ENCODE measurements around the gene TROAP. TPM values are rescaled to one million over a fixed set of nuclear protein-coding genes. Genes with fewer than 3 reads are reported as not detected.

Gene TROAP
- total RNA-seq, 1 donor from 2014 or later: 6.5 TPM

DNA sequence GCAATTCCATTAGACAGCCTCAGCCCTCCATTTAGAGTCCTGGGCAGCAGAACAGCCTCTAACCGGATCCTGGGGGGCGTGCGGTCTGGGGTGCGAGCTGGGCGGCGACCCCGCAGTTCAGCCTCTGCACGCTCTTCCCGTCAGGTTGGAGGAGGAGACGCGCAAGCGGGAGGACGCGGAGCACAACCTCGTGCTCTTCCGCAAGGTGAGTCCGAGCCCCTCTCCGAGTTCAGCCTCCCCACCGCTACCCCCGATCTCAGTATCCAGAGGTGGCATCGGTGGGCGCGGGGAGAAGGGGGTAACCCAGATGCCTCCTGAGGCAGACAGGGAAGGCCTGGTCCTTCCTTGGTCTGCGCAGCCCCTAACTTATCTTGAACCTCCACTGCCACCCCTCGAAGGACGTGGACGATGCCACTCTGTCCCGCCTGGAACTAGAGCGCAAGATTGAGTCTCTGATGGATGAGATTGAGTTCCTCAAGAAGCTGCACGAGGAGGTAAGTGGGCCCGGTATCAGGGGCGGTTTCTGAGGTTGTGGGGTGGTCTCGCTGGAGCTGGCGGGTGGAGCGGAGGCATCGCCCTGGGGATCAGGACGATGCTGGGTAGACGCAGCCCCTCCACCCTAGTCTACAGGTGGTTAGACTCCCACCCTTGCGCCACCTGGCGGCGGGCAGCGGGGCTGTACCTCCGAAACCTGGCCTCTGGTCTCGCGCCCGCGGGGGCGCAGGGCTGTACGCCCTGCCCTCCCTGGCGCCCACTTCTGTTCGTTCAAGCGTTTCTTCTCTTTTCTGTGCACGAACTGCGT, 26.8 kb upstream of the TROAP start:
- TF ChIP-seq CTCF (IDR thresholded peaks at IDR 0.05): peak; percentile 83
- Mint-ChIP-seq H3K4me3 (ENCODE audit: unreplicated experiment) (peak overlapping the region; percentile 56), H3K9me3 (ENCODE audit: low read depth) (no peaks in the 10 kb centered on the region), H3K36me3 (ENCODE audit: low read depth) (no peaks in the 10 kb centered on the region), H3K27ac (ENCODE audit: unreplicated experiment) (no peak overlapping the region), H3K4me1 (ENCODE audit: low read depth) (peaks cover 10% of the 10 kb centered on the region), H3K27me3 (ENCODE audit: low read depth) (peaks cover 33% of the 10 kb centered on the region)
- DNase-seq (ENCODE audit: low spot score): peak; percentile 72

GRCh38 chr12:49296836-49297694, 26.0 kb upstream of the TROAP start:
- H3K9me3 Mint-ChIP-seq (ENCODE audit: low read depth): no peaks in the 10 kb centered on the region
- TF ChIP-seq CTCF (IDR thresholded peaks at IDR 0.05): peak; percentile 72
- H3K27ac Mint-ChIP-seq (ENCODE audit: unreplicated experiment): no peak overlapping the region
- peak; percentile 90 for DNase-seq (ENCODE audit: low spot score)
- H3K4me1 Mint-ChIP-seq (ENCODE audit: low read depth): peaks cover 10% of the 10 kb centered on the region
- H3K27me3 Mint-ChIP-seq (ENCODE audit: low read depth): peaks cover 36% of the 10 kb centered on the region
- peak overlapping the region; percentile 56 for H3K4me3 Mint-ChIP-seq (ENCODE audit: unreplicated experiment)
- peaks cover 1% of the 10 kb centered on the region for H3K36me3 Mint-ChIP-seq (ENCODE audit: low read depth)

DNA sequence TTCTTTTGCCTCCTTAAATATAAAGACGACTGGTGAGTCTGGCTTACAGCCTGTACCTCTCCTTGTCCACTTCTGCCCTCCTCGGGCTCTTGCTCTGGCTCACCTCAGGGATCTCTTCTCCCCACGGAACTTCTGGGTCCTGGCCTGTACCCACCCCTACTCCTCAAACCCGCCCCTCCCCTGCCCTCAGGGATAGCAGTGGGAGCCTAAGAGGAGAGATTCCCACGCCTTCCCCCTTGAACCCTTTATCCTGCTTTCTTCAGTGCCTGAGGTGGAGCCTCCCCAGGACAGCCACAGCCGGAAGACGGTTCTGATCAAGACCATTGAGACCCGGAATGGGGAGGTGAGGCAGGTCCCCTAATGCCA, 25.4 kb upstream of the TROAP start:
- DNase-seq (ENCODE audit: low spot score): peak; percentile 15
- Mint-ChIP-seq H3K4me1 (ENCODE audit: low read depth) (peaks cover 10% of the 10 kb centered on the region), H3K27ac (ENCODE audit: unreplicated experiment) (no peak overlapping the region), H3K4me3 (ENCODE audit: unreplicated experiment) (no peak overlapping the region), H3K36me3 (ENCODE audit: low read depth) (peaks cover 1% of the 10 kb centered on the region), H3K9me3 (ENCODE audit: low read depth) (no peaks in the 10 kb centered on the region), H3K27me3 (ENCODE audit: low read depth) (peaks cover 38% of the 10 kb centered on the region)
- no peak for TF ChIP-seq CTCF (IDR thresholded peaks at IDR 0.05)

DNA sequence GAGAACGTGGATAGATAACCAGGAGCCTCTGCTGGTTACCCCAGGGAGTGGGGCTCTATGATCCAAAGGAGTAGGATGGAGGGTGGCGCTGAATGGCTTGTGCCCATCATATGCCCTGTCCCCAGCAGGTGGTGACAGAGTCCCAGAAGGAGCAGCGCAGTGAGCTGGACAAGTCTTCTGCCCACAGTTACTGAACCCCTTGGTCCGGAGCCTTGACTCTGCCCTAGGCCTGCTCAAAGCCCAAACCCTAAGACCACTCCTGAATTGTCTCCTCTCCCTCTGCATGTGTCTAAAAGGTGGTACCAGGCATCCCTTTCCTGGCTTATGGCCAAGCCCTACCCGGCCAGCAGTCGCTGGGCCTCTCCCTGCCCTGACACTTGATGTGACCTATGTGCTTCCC, 24.9 kb upstream of the TROAP start:
- Mint-ChIP-seq H3K4me1 (ENCODE audit: low read depth) (peaks cover 10% of the 10 kb centered on the region), H3K27me3 (ENCODE audit: low read depth) (peaks cover 42% of the 10 kb centered on the region), H3K9me3 (ENCODE audit: low read depth) (no peaks in the 10 kb centered on the region), H3K36me3 (ENCODE audit: low read depth) (peaks cover 1% of the 10 kb centered on the region), H3K4me3 (ENCODE audit: unreplicated experiment) (no peak overlapping the region), H3K27ac (ENCODE audit: unreplicated experiment) (no peak overlapping the region)
- TF ChIP-seq CTCF (IDR thresholded peaks at IDR 0.05): peak; percentile 41
- peak; percentile 37 for DNase-seq (ENCODE audit: low spot score)

DNA sequence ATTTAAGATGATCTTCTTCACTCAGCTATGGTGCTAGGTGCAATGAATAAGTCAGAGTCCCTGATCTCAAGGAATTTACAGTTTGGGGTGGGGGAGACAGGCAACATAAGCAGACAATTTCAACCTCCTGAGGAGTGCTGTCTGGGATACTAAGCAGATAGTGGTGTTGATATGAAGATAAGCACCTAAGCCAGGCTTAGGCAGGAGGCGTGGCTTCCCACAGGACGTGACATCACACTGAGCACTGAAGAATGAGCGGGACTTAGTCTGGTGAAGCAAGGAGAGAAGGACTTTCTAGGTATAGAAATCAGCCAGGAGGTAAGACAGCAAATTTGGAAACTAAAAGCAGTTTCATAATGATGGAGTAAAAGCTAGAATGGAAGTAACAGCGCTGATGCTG, 21.3 kb upstream of the TROAP start:
- DNase-seq (ENCODE audit: low spot score): no peak
- Mint-ChIP-seq H3K4me3 (ENCODE audit: unreplicated experiment) (no peak overlapping the region), H3K27ac (ENCODE audit: unreplicated experiment) (no peak overlapping the region), H3K36me3 (ENCODE audit: low read depth) (peaks cover 1% of the 10 kb centered on the region), H3K4me1 (ENCODE audit: low read depth) (peaks cover 9% of the 10 kb centered on the region), H3K27me3 (ENCODE audit: low read depth) (peaks cover 47% of the 10 kb centered on the region), H3K9me3 (ENCODE audit: low read depth) (no peaks in the 10 kb centered on the region)
- no peak for TF ChIP-seq CTCF (IDR thresholded peaks at IDR 0.05)

Measured in chondrocyte (in vitro differentiated cells).